OCI-LY1 (cell line): ENCODE results near the gene MRGPRF.

Experiments
- EZH2 ChIP-seq: fragments of 200-600 bp; sonication (generic), shearing (Covaris generic); IDR thresholded peaks from 2 replicates; pipeline ENCODE4 v1.8.0; 2017; ENCODE audit warnings: borderline replicate concordance, mixed run types, mild to moderate bottlenecking, antibody characterized with exemption, low read length, moderate library complexity, mixed read lengths
- TF ChIP-seq, protein P1 (sequence below): fragments of 200-600 bp; sonication (generic), shearing (Covaris generic); IDR thresholded peaks from 2 replicates; pipeline ENCODE4 v1.5.1; 2017; ENCODE audit warnings: mild to moderate bottlenecking, antibody characterized with exemption, low read length, moderate library complexity, mixed read lengths

DNA sequence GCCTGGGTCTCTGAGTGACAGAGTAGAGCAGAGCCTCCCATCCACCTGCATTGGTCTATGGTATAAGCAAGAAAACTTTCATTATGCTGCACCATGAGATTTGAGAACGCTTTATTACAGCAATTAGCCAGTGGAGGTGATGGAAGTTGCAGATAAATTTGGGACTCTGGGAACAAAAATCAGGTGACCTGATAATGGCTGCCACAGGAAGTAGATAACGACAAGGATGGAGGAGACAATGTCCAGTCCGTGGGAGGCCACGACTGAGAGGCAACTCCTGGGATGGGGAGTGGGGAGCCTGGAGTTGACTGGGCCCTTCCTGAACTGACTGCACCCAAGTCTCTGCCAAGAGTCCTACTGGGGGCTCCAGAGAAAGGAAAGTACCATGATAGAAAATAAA, 37.0 kb downstream of the MRGPRF start:
- TF ChIP-seq, protein P1, sequence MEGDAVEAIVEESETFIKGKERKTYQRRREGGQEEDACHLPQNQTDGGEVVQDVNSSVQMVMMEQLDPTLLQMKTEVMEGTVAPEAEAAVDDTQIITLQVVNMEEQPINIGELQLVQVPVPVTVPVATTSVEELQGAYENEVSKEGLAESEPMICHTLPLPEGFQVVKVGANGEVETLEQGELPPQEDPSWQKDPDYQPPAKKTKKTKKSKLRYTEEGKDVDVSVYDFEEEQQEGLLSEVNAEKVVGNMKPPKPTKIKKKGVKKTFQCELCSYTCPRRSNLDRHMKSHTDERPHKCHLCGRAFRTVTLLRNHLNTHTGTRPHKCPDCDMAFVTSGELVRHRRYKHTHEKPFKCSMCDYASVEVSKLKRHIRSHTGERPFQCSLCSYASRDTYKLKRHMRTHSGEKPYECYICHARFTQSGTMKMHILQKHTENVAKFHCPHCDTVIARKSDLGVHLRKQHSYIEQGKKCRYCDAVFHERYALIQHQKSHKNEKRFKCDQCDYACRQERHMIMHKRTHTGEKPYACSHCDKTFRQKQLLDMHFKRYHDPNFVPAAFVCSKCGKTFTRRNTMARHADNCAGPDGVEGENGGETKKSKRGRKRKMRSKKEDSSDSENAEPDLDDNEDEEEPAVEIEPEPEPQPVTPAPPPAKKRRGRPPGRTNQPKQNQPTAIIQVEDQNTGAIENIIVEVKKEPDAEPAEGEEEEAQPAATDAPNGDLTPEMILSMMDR: no peak
- TF ChIP-seq EZH2: no peak
